Stomach smooth muscle (tissue), 2 donors: ENCODE data around the gene ICAM2.

Experiments
- H3K27ac ChIP-seq: one replicate; pipeline ENCODE4 v1.7.0; 2013; ENCODE audit warnings: mild to moderate bottlenecking, low read length, inconsistent platforms
- H3K27me3 ChIP-seq, 2 donors: one replicate each; pipeline ENCODE4 v1.7.0; 2013; ENCODE audit warnings: low read length in 2 of 2; ENCODE audit not compliant: insufficient read depth in 2 of 2, control insufficient read depth in 1 of 2
- H3K36me3 ChIP-seq, 2 donors: one replicate each; pipeline ENCODE4 v1.7.0; 2013; ENCODE audit warnings: low read length in 2 of 2; ENCODE audit not compliant: control insufficient read depth in 2 of 2, insufficient read depth in 2 of 2
- H3K4me1 ChIP-seq: one replicate; pipeline ENCODE4 v1.7.0; 2013; ENCODE audit warnings: low read length; ENCODE audit not compliant: control insufficient read depth, insufficient read depth
- H3K4me3 ChIP-seq, 2 donors: one replicate each; pipeline ENCODE4 v1.7.0; 2013; ENCODE audit warnings: low read length in 2 of 2
- H3K9ac ChIP-seq, 2 donors: one replicate each; pipeline ENCODE4 v1.7.0; 2013; ENCODE audit warnings: low read length in 2 of 2, mild to moderate bottlenecking in 1 of 2
- H3K9me3 ChIP-seq, 2 donors: one replicate each; pipeline ENCODE4 v1.7.0; 2013; ENCODE audit warnings: low read length in 2 of 2; ENCODE audit not compliant: control insufficient read depth in 2 of 2
- donor health status: healthy.
- donor health status: Pancreatic carcinoma.

The ICAM2 gene

DNA sequence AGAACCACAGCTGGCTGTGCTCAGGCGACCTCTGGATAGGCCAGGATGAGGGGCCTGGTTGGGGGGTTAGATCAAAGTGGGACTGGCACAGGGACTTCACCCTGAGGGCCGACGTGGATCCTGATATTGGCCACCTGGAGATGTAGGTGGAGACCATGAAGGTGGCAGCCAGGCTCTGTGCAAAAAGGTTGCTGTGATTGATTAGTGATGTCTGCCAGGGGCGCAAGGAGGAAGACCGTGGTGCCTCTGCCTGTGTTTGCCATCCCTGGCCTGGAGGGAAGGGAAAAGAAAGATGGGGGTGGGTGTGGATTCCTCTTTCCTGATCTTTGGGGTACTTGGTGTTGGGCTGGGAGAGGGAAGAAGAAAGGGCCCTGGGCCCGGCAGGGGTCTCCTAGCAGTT is 47.2 kb downstream of the ICAM2 start:
- Histone ChIP-seq H3K36me3 (no peaks in the 10 kb centered on the region), H3K27ac (no peak overlapping the region), H3K4me3 (no peak overlapping the region), H3K9me3 (no peaks in the 10 kb centered on the region), H3K4me1 (no peaks in the 10 kb centered on the region), H3K27me3 (peaks cover 2% of the 10 kb centered on the region in 2 donors), H3K9ac (no peak overlapping the region)

DNA sequence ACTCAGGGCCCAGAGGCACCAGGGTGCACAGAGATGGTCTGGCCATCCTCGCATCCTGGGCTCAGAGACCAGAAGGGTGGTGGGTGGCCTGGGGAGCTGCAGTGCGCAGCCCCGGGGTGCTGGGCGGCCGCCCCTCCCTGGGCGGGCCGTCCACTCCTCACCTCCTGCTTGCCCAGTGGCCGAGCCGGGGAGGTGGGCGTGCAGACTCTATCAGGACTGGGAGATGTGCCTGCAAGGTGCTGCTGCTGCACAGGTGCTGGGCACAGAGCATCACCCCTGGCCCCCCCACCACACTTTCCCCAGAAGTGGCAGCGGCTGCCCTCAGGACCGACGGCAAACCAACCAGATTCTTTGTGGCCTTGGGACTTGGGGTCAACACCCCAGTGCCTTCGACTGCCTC is 47.6 kb downstream of the ICAM2 start, which contains the start of gene SCN4A:
TSS of gene SCN4A (minus strand) at position 123 of the 400 bp plus-strand sequence. CDS start at position 46, 77 bp downstream.
- Histone ChIP-seq H3K9ac (no peak within 1 kb of the TSS), H3K27ac (no peak within 1 kb of the TSS), H3K27me3 (peaks cover 2% of the 10 kb centered on the region in 2 donors), H3K36me3 (no peaks in the 10 kb centered on the region), H3K4me1 (no peaks in the 10 kb centered on the region), H3K4me3 (no peak within 1 kb of the TSS), H3K9me3 (no peaks in the 10 kb centered on the region)

DNA sequence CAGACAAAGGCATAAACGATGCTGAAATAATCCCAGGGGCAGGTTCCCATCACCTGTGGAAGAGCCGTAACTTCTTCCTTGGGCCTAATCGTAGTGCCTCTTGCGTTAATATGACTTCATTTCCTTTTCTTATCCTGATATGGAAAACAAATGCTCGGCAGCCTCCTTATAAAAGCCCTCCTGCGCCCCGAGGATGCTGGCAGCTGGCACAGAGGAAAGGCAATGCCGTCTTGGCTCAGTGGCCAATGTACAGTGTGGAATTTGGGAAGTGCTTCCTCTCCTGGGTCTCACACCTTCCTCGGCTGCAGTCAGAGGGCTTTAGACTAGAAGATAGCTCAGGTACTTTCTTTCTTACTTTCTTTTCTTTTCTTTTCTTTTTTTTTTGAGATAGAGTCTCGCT is 51.2 kb downstream of the ICAM2 start:
- H3K9me3 ChIP-seq, result no peaks in the 10 kb centered on the region
- H3K27me3 ChIP-seq, result no peaks in the 10 kb centered on the region
- no peaks in the 10 kb centered on the region for H3K36me3 ChIP-seq
- H3K27ac ChIP-seq, result no peak overlapping the region
- H3K9ac ChIP-seq, result no peak overlapping the region
- no peaks in the 10 kb centered on the region for H3K4me1 ChIP-seq
- H3K4me3 ChIP-seq, result no peak overlapping the region

DNA sequence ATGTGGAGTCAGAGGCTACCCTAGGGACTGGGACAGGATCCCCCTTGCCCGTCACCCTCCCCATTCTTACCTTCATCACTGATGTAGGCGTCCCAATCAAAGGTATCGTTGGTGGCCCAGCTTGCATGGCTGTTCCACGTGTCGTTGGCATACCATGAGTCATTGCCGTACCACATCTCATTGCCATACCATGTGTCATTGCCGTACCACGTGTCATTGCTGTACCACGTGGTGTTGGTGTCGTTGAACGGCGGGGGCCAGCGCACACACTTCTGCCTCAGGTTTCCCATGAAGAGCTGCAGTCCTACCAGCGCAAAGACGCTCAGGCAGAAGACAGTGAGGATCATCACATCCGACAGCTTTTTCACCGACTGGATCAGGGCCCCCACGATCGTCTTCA is 52.5 kb downstream of the ICAM2 start:
- Histone ChIP-seq H3K9me3 (no peaks in the 10 kb centered on the region), H3K9ac (no peak overlapping the region), H3K4me3 (no peak overlapping the region), H3K4me1 (peaks cover 2% of the 10 kb centered on the region), H3K27me3 (no peaks in the 10 kb centered on the region), H3K36me3 (no peaks in the 10 kb centered on the region), H3K27ac (no peak overlapping the region)

DNA sequence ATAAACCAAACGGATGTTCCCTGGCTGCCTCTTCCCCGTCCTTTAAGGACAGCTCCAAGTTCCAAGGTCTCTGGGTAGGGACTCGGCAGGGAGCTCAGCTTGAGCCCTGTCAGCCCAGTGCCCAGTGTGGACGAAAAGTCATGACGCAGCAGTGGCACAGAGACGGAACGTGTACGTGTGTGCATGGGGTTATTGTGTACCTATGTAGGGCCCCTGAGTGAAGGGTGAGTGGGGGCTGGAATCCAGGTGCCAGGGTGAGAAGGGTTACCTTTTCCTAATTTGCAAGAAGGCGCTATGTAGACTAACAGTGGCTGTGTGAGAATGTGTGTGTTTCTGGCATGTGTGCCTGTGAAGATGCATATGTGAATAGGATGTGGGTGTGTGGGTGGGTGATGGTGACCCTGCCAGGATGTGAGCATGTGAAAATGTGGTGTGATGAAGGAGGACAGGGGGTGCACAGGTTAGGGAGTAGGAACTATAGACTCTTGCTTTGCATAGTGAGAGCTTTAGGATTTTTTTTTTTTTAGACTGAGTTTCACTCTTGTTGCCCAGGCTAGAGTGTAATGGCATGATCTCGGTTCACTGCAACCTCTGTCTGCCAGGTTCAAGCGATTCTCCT is 53.7 kb downstream of the ICAM2 start:
- no peaks in the 10 kb centered on the region for H3K36me3 ChIP-seq
- no peak overlapping the region for H3K27ac ChIP-seq
- no peak overlapping the region for H3K4me3 ChIP-seq
- no peaks in the 10 kb centered on the region for H3K27me3 ChIP-seq
- peaks cover 2% of the 10 kb centered on the region for H3K4me1 ChIP-seq
- no peak overlapping the region for H3K9ac ChIP-seq
- H3K9me3 ChIP-seq, result no peaks in the 10 kb centered on the region

DNA sequence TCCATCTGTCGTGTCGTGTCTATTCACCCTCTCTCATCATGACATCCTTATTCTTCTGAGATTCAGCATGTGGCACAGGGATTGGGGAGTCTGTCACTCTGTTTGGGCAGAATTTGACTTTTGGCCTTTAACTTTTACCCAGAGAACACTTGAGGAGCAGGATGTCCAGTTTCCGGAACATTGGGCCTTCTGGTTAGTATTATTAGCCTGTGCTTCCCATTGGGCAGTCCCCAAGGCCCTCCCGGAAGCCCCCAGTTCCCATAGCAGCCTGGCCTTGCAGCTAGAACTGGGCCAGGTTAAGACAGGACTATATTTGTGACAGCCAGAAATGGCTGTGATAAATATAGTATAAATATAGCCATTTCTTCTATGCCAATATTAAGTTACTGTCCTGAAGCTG is 57.3 kb downstream of the ICAM2 start:
- Histone ChIP-seq H3K36me3 (no peaks in the 10 kb centered on the region), H3K27me3 (peaks cover 2 to 6% of the 10 kb centered on the region in 2 donors), H3K9ac (no peak overlapping the region), H3K9me3 (no peaks in the 10 kb centered on the region), H3K4me1 (peaks cover 2% of the 10 kb centered on the region), H3K4me3 (no peak overlapping the region), H3K27ac (no peak overlapping the region)

DNA sequence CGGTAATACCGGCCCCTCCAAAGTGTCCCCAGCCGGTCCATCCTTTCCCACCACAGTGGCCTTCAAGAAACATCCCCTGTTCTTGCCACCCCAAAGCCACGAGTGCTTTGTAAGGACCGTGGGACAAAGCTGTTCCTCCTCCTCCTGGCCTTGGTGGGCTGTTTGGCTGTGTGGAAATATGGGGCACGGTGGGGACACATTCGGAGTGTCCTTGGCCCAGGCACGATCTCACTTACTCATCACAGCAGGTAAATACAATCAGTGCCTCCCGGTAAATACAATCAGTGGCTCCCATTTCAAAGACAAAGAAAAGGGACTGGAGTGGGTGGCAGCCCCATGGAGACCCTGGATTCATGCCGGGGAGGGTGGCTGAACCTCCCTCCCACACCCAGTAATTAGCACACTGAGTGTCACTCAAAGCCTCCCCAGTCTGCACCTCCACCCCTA is 58.1 kb downstream of the ICAM2 start:
- Histone ChIP-seq H3K4me1 (peaks cover 2% of the 10 kb centered on the region), H3K9me3 (no peaks in the 10 kb centered on the region), H3K27me3 (peaks cover 2 to 6% of the 10 kb centered on the region in 2 donors), H3K9ac (no peak overlapping the region), H3K27ac (no peak overlapping the region), H3K36me3 (no peaks in the 10 kb centered on the region), H3K4me3 (no peak overlapping the region)

DNA sequence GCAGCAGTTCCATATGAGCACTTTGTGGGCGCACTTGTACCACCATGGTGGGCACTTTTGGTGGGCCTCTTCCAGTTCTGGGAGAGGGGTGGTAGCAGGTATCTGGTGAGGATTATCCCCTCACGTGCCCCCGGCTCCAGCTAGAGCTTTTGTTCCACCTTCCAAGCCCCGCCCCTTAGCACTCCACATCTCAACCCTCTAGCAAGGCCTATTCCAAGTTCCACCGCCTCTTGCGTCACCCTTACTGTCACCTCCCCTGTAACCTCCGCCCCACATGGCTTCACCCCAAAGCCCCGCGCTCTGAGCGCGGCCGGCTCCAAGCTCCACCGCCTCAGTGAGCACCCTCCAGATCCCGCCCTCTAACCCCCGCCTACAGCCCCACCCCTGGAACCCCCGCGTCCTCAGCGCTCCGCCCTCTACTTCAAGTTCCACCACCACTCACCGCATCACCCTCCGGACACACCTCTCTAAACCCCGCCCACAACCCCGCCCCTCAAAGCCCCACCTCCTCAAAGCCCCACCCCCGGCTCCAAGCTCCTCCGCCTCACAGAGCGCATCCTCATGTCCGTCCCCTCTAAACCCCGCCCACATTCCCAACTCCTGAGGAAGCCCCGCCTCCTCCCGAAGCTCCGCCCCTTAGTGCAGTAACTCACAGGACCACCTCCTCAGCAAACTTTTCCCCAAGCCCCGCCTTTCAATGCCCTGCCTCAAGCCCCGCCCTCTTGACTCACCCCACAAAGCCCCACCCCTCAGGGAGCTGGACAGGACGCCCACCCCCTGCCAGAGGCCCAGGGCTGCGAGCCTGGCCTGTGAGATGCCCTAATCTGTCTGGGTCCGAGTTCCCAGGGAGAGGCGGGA is 58.8 kb downstream of the ICAM2 start:
- no peak overlapping the region for H3K9ac ChIP-seq
- no peaks in the 10 kb centered on the region for H3K36me3 ChIP-seq
- no peak overlapping the region for H3K27ac ChIP-seq
- H3K4me3 ChIP-seq, result no peak overlapping the region
- peaks cover 2 to 6% of the 10 kb centered on the region in 2 donors for H3K27me3 ChIP-seq
- peaks cover 2% of the 10 kb centered on the region for H3K4me1 ChIP-seq
- no peaks in the 10 kb centered on the region for H3K9me3 ChIP-seq

DNA sequence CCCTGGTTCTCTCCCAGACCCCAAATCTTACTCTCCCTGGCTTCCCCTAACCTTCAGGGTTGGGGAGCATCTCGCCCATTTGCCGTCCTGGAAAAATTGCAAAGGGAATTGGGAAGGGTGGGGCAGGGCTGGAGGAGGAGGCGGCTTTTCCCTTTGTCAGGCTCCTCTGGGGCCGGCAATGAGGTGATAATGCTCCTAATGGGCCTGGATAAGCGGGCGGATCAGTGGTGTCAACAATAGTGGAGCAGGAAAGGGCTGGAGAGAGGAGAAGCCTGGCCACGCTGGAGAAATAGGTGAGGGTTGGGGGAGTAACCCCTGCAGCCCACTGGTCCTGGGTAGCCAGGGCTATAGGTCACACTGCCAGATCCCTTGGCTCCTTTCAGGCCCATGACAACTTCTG is 60.0 kb downstream of the ICAM2 start:
- no peaks in the 10 kb centered on the region for H3K9me3 ChIP-seq
- no peak overlapping the region for H3K4me3 ChIP-seq
- no peak overlapping the region for H3K9ac ChIP-seq
- no peaks in the 10 kb centered on the region for H3K36me3 ChIP-seq
- H3K4me1 ChIP-seq, result peaks cover 2% of the 10 kb centered on the region
- H3K27ac ChIP-seq, result no peak overlapping the region
- peaks cover 2 to 6% of the 10 kb centered on the region in 2 donors for H3K27me3 ChIP-seq

DNA sequence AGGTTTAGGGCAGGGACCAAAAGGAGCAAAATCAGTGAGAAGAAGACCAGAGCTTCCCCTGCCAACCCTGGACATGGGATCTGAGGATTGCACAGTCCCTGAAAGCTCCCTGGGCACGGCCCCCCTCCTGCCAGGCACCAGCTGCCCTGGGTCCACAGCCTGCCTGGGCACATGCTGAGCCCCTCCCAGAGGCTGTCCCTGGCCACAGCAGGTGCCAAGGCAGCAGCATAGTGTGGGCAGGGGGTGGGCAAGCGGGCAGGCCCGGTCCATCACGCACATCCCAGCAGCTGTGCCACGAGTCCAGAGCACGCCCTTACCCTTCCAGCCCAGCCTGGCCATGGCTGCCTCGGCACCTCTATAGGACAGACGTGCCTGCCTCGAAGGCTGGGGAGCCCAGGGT is 60.4 kb downstream of the ICAM2 start:
- H3K9me3 ChIP-seq, result no peaks in the 10 kb centered on the region
- no peaks in the 10 kb centered on the region for H3K36me3 ChIP-seq
- peaks cover 2 to 6% of the 10 kb centered on the region in 2 donors for H3K27me3 ChIP-seq
- no peak overlapping the region for H3K4me3 ChIP-seq
- H3K27ac ChIP-seq, result no peak overlapping the region
- H3K4me1 ChIP-seq, result peaks cover 2% of the 10 kb centered on the region
- no peak overlapping the region for H3K9ac ChIP-seq
